ENCODE data around the gene AADACL4. TPM values are rescaled to one million over a fixed set of nuclear protein-coding genes. Genes with fewer than 3 reads are reported as not detected.
"Not testable (repeated sequence)": the region's sequence is repeated elsewhere in the genome, so short reads cannot be mapped to it uniquely, and the experiment has no call there.

AADACL4 gene
- total RNA-seq, 1 donor from 2014 or later, result not detected

GRCh38 chr1:12637693-12638092 lies 6.2 kb upstream of the AADACL4 start:
- Histone ChIP-seq H3K27me3 (ENCODE audit: control insufficient read depth in 3 of 3, insufficient read depth in 3 of 3, low read length in 3 of 3) (no peaks in the 10 kb centered on the region), H3K27ac (ENCODE audit: low read depth, low read length) (no peak overlapping the region), H3K4me3 (ENCODE audit: low read length in 3 of 3) (no peak overlapping the region), H3K9ac (ENCODE audit: low read depth in 1 of 3, low read length in 3 of 3) (no peak overlapping the region), H3K4me1 (ENCODE audit: control insufficient read depth in 3 of 3, insufficient read depth in 3 of 3, low read length in 3 of 3) (peaks cover 0 to 19% (median 3%) of the 10 kb centered on the region in 3 donors), H3K9me3 (ENCODE audit: control insufficient read depth in 3 of 3, low read length in 3 of 3) (peaks cover 2 to 5% (median 5%) of the 10 kb centered on the region in 3 donors), H3K36me3 (ENCODE audit: control insufficient read depth in 3 of 3, insufficient read depth in 3 of 3, low read length in 3 of 3) (no peaks in the 10 kb centered on the region)

- Histone ChIP-seq H3K4me1 (ENCODE audit: control insufficient read depth in 3 of 3, insufficient read depth in 3 of 3, low read length in 3 of 3) (peaks cover 0 to 12% (median 3%) of the 10 kb centered on the region in 3 donors), H3K36me3 (ENCODE audit: control insufficient read depth in 3 of 3, insufficient read depth in 3 of 3, low read length in 3 of 3) (no peaks in the 10 kb centered on the region), H3K9ac (ENCODE audit: low read depth in 1 of 3, low read length in 3 of 3) (no peak overlapping the region), H3K4me3 (ENCODE audit: low read length in 3 of 3) (no peak overlapping the region), H3K9me3 (ENCODE audit: control insufficient read depth in 3 of 3, low read length in 3 of 3) (peaks cover 2 to 5% (median 5%) of the 10 kb centered on the region in 3 donors), H3K27ac (ENCODE audit: low read depth, low read length) (no peak overlapping the region), H3K27me3 (ENCODE audit: control insufficient read depth in 3 of 3, insufficient read depth in 3 of 3, low read length in 3 of 3) (peaks cover 0 to 5% (median 3%) of the 10 kb centered on the region in 3 donors)
Measured at GRCh38 chr1:12640237-12640957, 3.5 kb upstream of the AADACL4 start.

GRCh38 chr1:12640958-12641272 lies 3.0 kb upstream of the AADACL4 start:
- Histone ChIP-seq H3K27me3 (ENCODE audit: control insufficient read depth in 3 of 3, insufficient read depth in 3 of 3, low read length in 3 of 3) (peaks cover 0 to 5% (median 3%) of the 10 kb centered on the region in 3 donors), H3K9me3 (ENCODE audit: control insufficient read depth in 3 of 3, low read length in 3 of 3) (peaks cover 2 to 5% (median 5%) of the 10 kb centered on the region in 3 donors), H3K36me3 (ENCODE audit: control insufficient read depth in 3 of 3, insufficient read depth in 3 of 3, low read length in 3 of 3) (no peaks in the 10 kb centered on the region), H3K27ac (ENCODE audit: low read depth, low read length) (no peak overlapping the region), H3K9ac (ENCODE audit: low read depth in 1 of 3, low read length in 3 of 3) (no peak overlapping the region), H3K4me3 (ENCODE audit: low read length in 3 of 3) (no peak overlapping the region), H3K4me1 (ENCODE audit: control insufficient read depth in 3 of 3, insufficient read depth in 3 of 3, low read length in 3 of 3) (peaks cover 0 to 11% (median 3%) of the 10 kb centered on the region in 3 donors)

GRCh38 chr1:12643079-12643478 lies 806 bp upstream of the AADACL4 start:
- Histone ChIP-seq H3K27me3 (ENCODE audit: control insufficient read depth in 3 of 3, insufficient read depth in 3 of 3, low read length in 3 of 3) (peaks cover 0 to 6% (median 5%) of the 10 kb centered on the region in 3 donors), H3K36me3 (ENCODE audit: control insufficient read depth in 3 of 3, insufficient read depth in 3 of 3, low read length in 3 of 3) (no peaks in the 10 kb centered on the region), H3K9me3 (ENCODE audit: control insufficient read depth in 3 of 3, low read length in 3 of 3) (peaks cover 2 to 5% (median 5%) of the 10 kb centered on the region in 3 donors), H3K27ac (ENCODE audit: low read depth, low read length) (no peak overlapping the region), H3K4me1 (ENCODE audit: control insufficient read depth in 3 of 3, insufficient read depth in 3 of 3, low read length in 3 of 3) (no peaks in the 10 kb centered on the region), H3K4me3 (ENCODE audit: low read length in 3 of 3) (no peak overlapping the region), H3K9ac (ENCODE audit: low read depth in 1 of 3, low read length in 3 of 3) (no peak overlapping the region)

GRCh38 chr1:12644237-12644636 lies 352 bp downstream of the AADACL4 start:
- H3K9me3 ChIP-seq (ENCODE audit: control insufficient read depth in 3 of 3, low read length in 3 of 3), result peaks cover 2 to 5% (median 5%) of the 10 kb centered on the region in 3 donors
- no peaks in the 10 kb centered on the region for H3K36me3 ChIP-seq (ENCODE audit: control insufficient read depth in 3 of 3, insufficient read depth in 3 of 3, low read length in 3 of 3)
- H3K27me3 ChIP-seq (ENCODE audit: control insufficient read depth in 3 of 3, insufficient read depth in 3 of 3, low read length in 3 of 3), result peaks cover 0 to 6% (median 5%) of the 10 kb centered on the region in 3 donors
- H3K4me3 ChIP-seq (ENCODE audit: low read length in 3 of 3), result no peak overlapping the region
- H3K27ac ChIP-seq (ENCODE audit: low read depth, low read length), result no peak overlapping the region
- no peak overlapping the region for H3K9ac ChIP-seq (ENCODE audit: low read depth in 1 of 3, low read length in 3 of 3)
- no peaks in the 10 kb centered on the region for H3K4me1 ChIP-seq (ENCODE audit: control insufficient read depth in 3 of 3, insufficient read depth in 3 of 3, low read length in 3 of 3)

GRCh38 chr1:12644829-12645228 lies 944 bp downstream of the AADACL4 start:
- peaks cover 0 to 6% (median 5%) of the 10 kb centered on the region in 3 donors for H3K27me3 ChIP-seq (ENCODE audit: control insufficient read depth in 3 of 3, insufficient read depth in 3 of 3, low read length in 3 of 3)
- no peak overlapping the region for H3K27ac ChIP-seq (ENCODE audit: low read depth, low read length)
- peaks cover 2 to 4% (median 2%) of the 10 kb centered on the region in 3 donors for H3K9me3 ChIP-seq (ENCODE audit: control insufficient read depth in 3 of 3, low read length in 3 of 3)
- H3K4me1 ChIP-seq (ENCODE audit: control insufficient read depth in 3 of 3, insufficient read depth in 3 of 3, low read length in 3 of 3), result no peaks in the 10 kb centered on the region
- no peak overlapping the region for H3K9ac ChIP-seq (ENCODE audit: low read depth in 1 of 3, low read length in 3 of 3)
- no peak overlapping the region for H3K4me3 ChIP-seq (ENCODE audit: low read length in 3 of 3)
- H3K36me3 ChIP-seq (ENCODE audit: control insufficient read depth in 3 of 3, insufficient read depth in 3 of 3, low read length in 3 of 3), result no peaks in the 10 kb centered on the region

GRCh38 chr1:12645401-12645800 lies 1.5 kb downstream of the AADACL4 start:
- H3K9me3 ChIP-seq (ENCODE audit: control insufficient read depth in 3 of 3, low read length in 3 of 3); H3K4me1 ChIP-seq (ENCODE audit: control insufficient read depth in 3 of 3, insufficient read depth in 3 of 3, low read length in 3 of 3); H3K27ac ChIP-seq (ENCODE audit: low read depth, low read length); H3K4me3 ChIP-seq (ENCODE audit: low read length in 3 of 3); H3K36me3 ChIP-seq (ENCODE audit: control insufficient read depth in 3 of 3, insufficient read depth in 3 of 3, low read length in 3 of 3); H3K27me3 ChIP-seq (ENCODE audit: control insufficient read depth in 3 of 3, insufficient read depth in 3 of 3, low read length in 3 of 3); H3K9ac ChIP-seq (ENCODE audit: low read depth in 1 of 3, low read length in 3 of 3): not testable (repeated sequence)

GRCh38 chr1:12648741-12649140 lies 4.9 kb downstream of the AADACL4 start:
- no peaks in the 10 kb centered on the region for H3K4me1 ChIP-seq (ENCODE audit: control insufficient read depth in 3 of 3, insufficient read depth in 3 of 3, low read length in 3 of 3)
- H3K4me3 ChIP-seq (ENCODE audit: low read length in 3 of 3), result no peak overlapping the region
- no peak overlapping the region for H3K27ac ChIP-seq (ENCODE audit: low read depth, low read length)
- no peaks in the 10 kb centered on the region for H3K9me3 ChIP-seq (ENCODE audit: control insufficient read depth in 3 of 3, low read length in 3 of 3)
- no peak overlapping the region for H3K9ac ChIP-seq (ENCODE audit: low read depth in 1 of 3, low read length in 3 of 3)
- H3K27me3 ChIP-seq (ENCODE audit: control insufficient read depth in 3 of 3, insufficient read depth in 3 of 3, low read length in 3 of 3), result peaks cover 0 to 6% (median 5%) of the 10 kb centered on the region in 3 donors
- H3K36me3 ChIP-seq (ENCODE audit: control insufficient read depth in 3 of 3, insufficient read depth in 3 of 3, low read length in 3 of 3), result no peaks in the 10 kb centered on the region

- Histone ChIP-seq H3K27me3 (ENCODE audit: control insufficient read depth in 3 of 3, insufficient read depth in 3 of 3, low read length in 3 of 3) (peaks cover 0 to 3% (median 0%) of the 10 kb centered on the region in 3 donors), H3K27ac (ENCODE audit: low read depth, low read length) (no peak overlapping the region), H3K4me3 (ENCODE audit: low read length in 3 of 3) (no peak overlapping the region), H3K4me1 (ENCODE audit: control insufficient read depth in 3 of 3, insufficient read depth in 3 of 3, low read length in 3 of 3) (no peaks in the 10 kb centered on the region), H3K36me3 (ENCODE audit: control insufficient read depth in 3 of 3, insufficient read depth in 3 of 3, low read length in 3 of 3) (no peaks in the 10 kb centered on the region), H3K9ac (ENCODE audit: low read depth in 1 of 3, low read length in 3 of 3) (no peak overlapping the region), H3K9me3 (ENCODE audit: control insufficient read depth in 3 of 3, low read length in 3 of 3) (no peaks in the 10 kb centered on the region)
Measured at GRCh38 chr1:12649971-12650421, 6.1 kb downstream of the AADACL4 start.

GRCh38 chr1:12654004-12654567 lies 10.2 kb downstream of the AADACL4 start:
- Histone ChIP-seq H3K4me3 (ENCODE audit: low read length in 3 of 3) (no peak overlapping the region), H3K27me3 (ENCODE audit: control insufficient read depth in 3 of 3, insufficient read depth in 3 of 3, low read length in 3 of 3) (peaks cover 0 to 5% (median 0%) of the 10 kb centered on the region in 3 donors), H3K4me1 (ENCODE audit: control insufficient read depth in 3 of 3, insufficient read depth in 3 of 3, low read length in 3 of 3) (no peaks in the 10 kb centered on the region), H3K36me3 (ENCODE audit: control insufficient read depth in 3 of 3, insufficient read depth in 3 of 3, low read length in 3 of 3) (no peaks in the 10 kb centered on the region), H3K9ac (ENCODE audit: low read depth in 1 of 3, low read length in 3 of 3) (no peak overlapping the region), H3K9me3 (ENCODE audit: control insufficient read depth in 3 of 3, low read length in 3 of 3) (no peaks in the 10 kb centered on the region), H3K27ac (ENCODE audit: low read depth, low read length) (no peak overlapping the region)
